ENCODE measurements around the gene DUSP10. TPM values are rescaled to one million over a fixed set of nuclear protein-coding genes. Genes with fewer than 3 reads are reported as not detected.
A peak's percentile ranks its signal among the peaks of the same experiment; 100 is the strongest.

Gene DUSP10
- total RNA-seq, 2 experiments from 2014 or later, result 32.7 to 33.0 TPM

- Mint-ChIP-seq H3K4me1 (peaks cover 58% of the 10 kb centered on the region), H3K27me3 (no peaks in the 10 kb centered on the region), H3K4me3 (peak overlapping the region; percentile 18), H3K36me3 (peaks cover 14% of the 10 kb centered on the region), H3K27ac (peak overlapping the region; percentile 94), H3K9me3 (peaks cover 8% of the 10 kb centered on the region)
- no peak for DNase-seq
Measured at GRCh38 chr1:221775206-221775605, 33.3 kb upstream of the DUSP10 start.

- Mint-ChIP-seq H3K27me3 (no peaks in the 10 kb centered on the region), H3K9me3 (peaks cover 6% of the 10 kb centered on the region), H3K4me3 (no peak overlapping the region), H3K36me3 (peaks cover 14% of the 10 kb centered on the region), H3K27ac (peak overlapping the region; percentile 40), H3K4me1 (peaks cover 52% of the 10 kb centered on the region)
- no peak for DNase-seq
Measured at GRCh38 chr1:221774054-221774842, 32.4 kb upstream of the DUSP10 start.

DNA sequence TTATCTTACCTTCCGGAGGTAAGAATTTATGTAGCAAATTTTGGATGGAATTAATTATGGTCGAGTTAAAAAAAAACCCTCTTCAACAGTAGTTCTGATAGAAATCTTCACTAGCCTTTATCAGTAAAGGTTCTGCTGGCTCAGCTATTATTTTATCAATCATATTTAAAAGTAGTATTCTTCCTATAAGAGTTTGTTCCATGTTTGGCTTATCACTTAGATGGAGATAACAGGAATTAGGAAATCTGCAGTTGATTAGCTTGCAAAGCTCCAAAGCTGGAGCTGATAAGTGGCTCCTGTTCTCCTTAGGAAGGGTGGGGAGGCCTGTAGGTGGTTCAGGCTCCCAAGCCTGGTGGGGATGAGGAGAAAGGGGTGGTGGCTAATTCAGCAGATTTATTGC is 31.5 kb upstream of the DUSP10 start:
- Mint-ChIP-seq H3K27ac (no peak overlapping the region), H3K4me1 (peaks cover 50% of the 10 kb centered on the region)
- DNase-seq, result no peak

DNA sequence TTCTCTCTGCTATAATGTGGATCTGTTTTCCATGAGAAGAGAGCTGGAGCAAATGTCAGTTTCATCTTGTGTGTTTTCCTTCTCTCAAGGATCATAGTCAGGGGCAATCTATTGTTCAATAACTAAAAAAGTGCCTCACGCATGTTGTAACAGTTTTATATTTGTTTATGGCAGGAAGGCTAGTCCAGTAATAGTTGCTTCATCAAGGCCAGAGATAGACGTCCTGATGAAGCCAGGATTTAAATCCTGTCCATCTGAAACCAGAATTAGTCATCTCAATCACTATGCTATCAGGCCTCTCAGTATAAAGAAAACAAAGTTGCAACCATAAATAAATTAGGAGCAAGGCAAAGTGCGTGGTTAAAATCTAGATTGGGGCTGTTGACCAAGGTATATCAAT is 30.2 kb upstream of the DUSP10 start:
- Mint-ChIP-seq H3K9me3 (peaks cover 7% of the 10 kb centered on the region), H3K27me3 (no peaks in the 10 kb centered on the region), H3K27ac (no peak overlapping the region), H3K36me3 (peaks cover 18% of the 10 kb centered on the region), H3K4me3 (no peak overlapping the region), H3K4me1 (peaks cover 44% of the 10 kb centered on the region)
- no peak for DNase-seq

More for the DNA sequence above, 31.5 kb upstream of the DUSP10 start:
- no peak overlapping the region for H3K4me3 Mint-ChIP-seq
- peaks cover 6% of the 10 kb centered on the region for H3K9me3 Mint-ChIP-seq
- peaks cover 17% of the 10 kb centered on the region for H3K36me3 Mint-ChIP-seq
- H3K27me3 Mint-ChIP-seq, result no peaks in the 10 kb centered on the region

- no peak for DNase-seq
- Mint-ChIP-seq H3K4me3 (no peak overlapping the region), H3K27me3 (no peaks in the 10 kb centered on the region), H3K27ac (peak overlapping the region; percentile 75), H3K36me3 (peaks cover 3% of the 10 kb centered on the region), H3K4me1 (peaks cover 18% of the 10 kb centered on the region), H3K9me3 (peaks cover 3% of the 10 kb centered on the region)
Measured at GRCh38 chr1:221768444-221769066, 26.7 kb upstream of the DUSP10 start.

DNA sequence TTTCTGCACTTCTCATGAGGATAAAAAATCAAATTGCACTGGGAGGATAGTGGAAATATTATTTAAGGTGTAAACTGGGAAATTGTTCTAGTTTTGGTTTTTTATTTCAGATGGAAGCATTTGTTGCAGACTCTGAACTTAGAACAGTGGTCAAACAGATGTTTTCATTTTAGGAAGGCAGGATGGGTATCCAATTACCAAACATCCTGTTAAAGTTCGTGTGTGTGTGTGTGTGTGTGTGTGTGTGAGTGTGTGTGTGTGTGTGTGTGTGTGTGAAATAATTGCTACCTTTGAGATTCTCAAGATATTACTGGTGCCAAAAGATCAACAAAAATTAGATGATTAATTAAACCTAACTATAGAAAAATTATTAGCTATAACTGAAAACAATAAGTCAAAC is 24.3 kb upstream of the DUSP10 start:
- peaks cover 23% of the 10 kb centered on the region for H3K4me1 Mint-ChIP-seq
- no peak for DNase-seq
- no peaks in the 10 kb centered on the region for H3K27me3 Mint-ChIP-seq
- no peak overlapping the region for H3K4me3 Mint-ChIP-seq
- peaks cover 3% of the 10 kb centered on the region for H3K9me3 Mint-ChIP-seq
- H3K36me3 Mint-ChIP-seq, result peaks cover 6% of the 10 kb centered on the region
- no peak overlapping the region for H3K27ac Mint-ChIP-seq

DNA sequence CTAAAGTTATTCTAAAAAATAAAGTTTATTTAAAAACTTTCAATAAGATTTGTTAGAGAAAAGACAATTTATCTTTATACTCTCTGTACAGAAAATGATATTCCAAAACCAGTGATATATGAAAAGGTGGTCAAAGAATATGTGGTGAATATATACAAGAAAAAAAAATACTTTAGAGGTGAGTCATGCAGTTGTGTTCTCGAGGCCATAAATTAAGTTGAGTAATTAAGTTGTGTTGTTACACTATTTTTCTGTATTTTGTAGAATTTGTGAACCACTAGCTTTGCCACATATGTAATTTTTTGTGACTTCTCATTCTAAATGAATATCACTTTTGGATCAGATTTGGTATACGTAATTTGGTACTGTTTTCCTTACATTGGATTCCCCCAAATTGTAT is 23.6 kb upstream of the DUSP10 start:
- H3K9me3 Mint-ChIP-seq, result peaks cover 3% of the 10 kb centered on the region
- H3K4me3 Mint-ChIP-seq, result no peak overlapping the region
- peaks cover 8% of the 10 kb centered on the region for H3K36me3 Mint-ChIP-seq
- H3K27me3 Mint-ChIP-seq, result no peaks in the 10 kb centered on the region
- H3K27ac Mint-ChIP-seq, result no peak overlapping the region
- no peak for DNase-seq
- peaks cover 28% of the 10 kb centered on the region for H3K4me1 Mint-ChIP-seq

DNA sequence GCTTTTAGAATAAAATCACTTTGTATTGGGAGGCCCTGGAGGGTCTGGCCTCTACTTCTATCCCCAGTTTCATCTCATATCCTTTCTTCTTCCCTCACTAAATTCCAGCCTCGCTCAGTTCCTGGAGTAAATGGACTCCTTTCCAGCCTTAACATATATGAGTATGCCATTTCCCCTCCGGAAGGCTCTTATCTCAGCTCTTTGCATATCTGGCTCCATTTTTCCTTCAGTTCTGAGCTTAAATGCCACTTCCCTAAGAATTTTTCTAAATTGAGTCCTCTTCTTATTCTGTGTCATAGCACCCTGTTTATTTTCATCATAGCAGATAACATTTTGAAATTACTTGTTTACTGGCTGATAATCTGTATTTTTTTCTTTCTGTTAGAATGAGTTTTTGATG is 20.2 kb upstream of the DUSP10 start:
- Mint-ChIP-seq H3K4me1 (peaks cover 31% of the 10 kb centered on the region), H3K9me3 (peaks cover 2% of the 10 kb centered on the region), H3K27me3 (no peaks in the 10 kb centered on the region), H3K27ac (no peak overlapping the region), H3K4me3 (no peak overlapping the region), H3K36me3 (peaks cover 8% of the 10 kb centered on the region)
- DNase-seq, result no peak

- Mint-ChIP-seq H3K4me3 (no peak overlapping the region), H3K9me3 (peaks cover 3% of the 10 kb centered on the region), H3K27ac (peak overlapping the region; percentile 69), H3K4me1 (peaks cover 35% of the 10 kb centered on the region), H3K36me3 (peaks cover 12% of the 10 kb centered on the region), H3K27me3 (no peaks in the 10 kb centered on the region)
- no peak for DNase-seq
Measured at GRCh38 chr1:221761354-221762002, 19.6 kb upstream of the DUSP10 start.

- peaks cover 8% of the 10 kb centered on the region for H3K9me3 Mint-ChIP-seq
- peak overlapping the region; percentile 69 for H3K27ac Mint-ChIP-seq
- peaks cover 39% of the 10 kb centered on the region for H3K4me1 Mint-ChIP-seq
- no peaks in the 10 kb centered on the region for H3K27me3 Mint-ChIP-seq
- no peak overlapping the region for H3K4me3 Mint-ChIP-seq
- no peak for DNase-seq
- H3K36me3 Mint-ChIP-seq, result peaks cover 18% of the 10 kb centered on the region
Measured at GRCh38 chr1:221760911-221761310, 19.0 kb upstream of the DUSP10 start.

- no peaks in the 10 kb centered on the region for H3K27me3 Mint-ChIP-seq
- H3K4me1 Mint-ChIP-seq, result peaks cover 50% of the 10 kb centered on the region
- DNase-seq, result no peak
- H3K4me3 Mint-ChIP-seq, result no peak overlapping the region
- H3K9me3 Mint-ChIP-seq, result peaks cover 13% of the 10 kb centered on the region
- H3K36me3 Mint-ChIP-seq, result peaks cover 27% of the 10 kb centered on the region
- H3K27ac Mint-ChIP-seq, result no peak overlapping the region
Measured at GRCh38 chr1:221759436-221759835, 17.5 kb upstream of the DUSP10 start.

- no peak for DNase-seq
Measured at GRCh38 chr1:221758455-221758854, 16.6 kb upstream of the DUSP10 start.

DNA sequence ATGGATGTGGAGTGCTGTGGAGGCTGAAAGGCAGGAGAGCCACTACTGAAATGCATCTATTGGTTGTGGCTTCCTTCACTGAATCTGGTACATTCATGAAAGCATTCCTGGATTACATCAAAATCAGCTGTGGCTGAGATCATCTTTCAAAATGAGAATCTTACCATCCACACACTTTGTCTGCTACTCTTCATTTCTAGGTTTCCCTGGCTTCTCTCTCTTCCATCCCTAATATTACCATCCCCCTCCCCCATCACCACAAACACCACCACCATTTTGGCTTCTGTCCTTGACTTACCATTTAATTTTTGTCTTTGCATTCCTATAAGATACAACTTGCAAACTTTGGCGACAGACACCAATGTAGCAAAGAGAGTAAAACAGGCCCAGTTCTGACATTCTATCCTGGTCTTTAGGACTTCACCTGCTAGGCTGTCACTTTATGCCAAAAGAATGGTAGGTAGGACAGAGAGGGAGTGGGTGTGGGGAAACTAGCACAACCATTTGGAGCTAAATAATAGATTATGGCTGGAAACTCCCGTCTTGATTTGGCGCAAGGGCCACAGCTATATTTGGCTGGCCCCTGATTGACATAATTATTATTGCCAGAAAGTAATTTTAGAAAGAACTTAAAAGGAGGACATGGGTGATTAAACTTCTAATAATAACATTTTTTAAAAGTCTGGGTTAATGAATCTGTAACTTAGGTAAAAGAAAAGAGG is 15.1 kb upstream of the DUSP10 start:
- H3K4me1 Mint-ChIP-seq, result peaks cover 62% of the 10 kb centered on the region
- H3K27me3 Mint-ChIP-seq, result no peaks in the 10 kb centered on the region
- H3K36me3 Mint-ChIP-seq, result peaks cover 40% of the 10 kb centered on the region
- H3K4me3 Mint-ChIP-seq, result no peak overlapping the region
- DNase-seq, result no peak
- H3K9me3 Mint-ChIP-seq, result peaks cover 21% of the 10 kb centered on the region
- peak overlapping the region; percentile 40 for H3K27ac Mint-ChIP-seq

More at GRCh38 chr1:221758455-221758854, 16.6 kb upstream of the DUSP10 start:
- Mint-ChIP-seq H3K4me1 (peaks cover 57% of the 10 kb centered on the region), H3K9me3 (peaks cover 18% of the 10 kb centered on the region), H3K36me3 (peaks cover 32% of the 10 kb centered on the region), H3K27me3 (no peaks in the 10 kb centered on the region), H3K27ac (no peak overlapping the region), H3K4me3 (no peak overlapping the region)

- H3K36me3 Mint-ChIP-seq, result peaks cover 39% of the 10 kb centered on the region
- H3K27me3 Mint-ChIP-seq, result no peaks in the 10 kb centered on the region
- peaks cover 21% of the 10 kb centered on the region for H3K9me3 Mint-ChIP-seq
- H3K27ac Mint-ChIP-seq, result peak overlapping the region; percentile 93
- peaks cover 43% of the 10 kb centered on the region for H3K4me1 Mint-ChIP-seq
- H3K4me3 Mint-ChIP-seq, result peak overlapping the region; percentile 38
- DNase-seq, result no peak
Measured at GRCh38 chr1:221753828-221754188, 11.9 kb upstream of the DUSP10 start.

Measured in activated naive CD8-positive, alpha-beta T cell treated with anti-CD3 and anti-CD28 coated beads for 36 hours (primary cell).